Activated CD8-positive, alpha-beta T cell treated with anti-CD3 and anti-CD28 coated beads for 36 hours (primary cell): Measurements from ENCODE around the gene RASGRP2. TPM values are rescaled to one million over a fixed set of nuclear protein-coding genes. Genes with fewer than 3 reads are reported as not detected.
A peak's percentile ranks its signal among the peaks of the same experiment; 100 is the strongest.

Source experiments
- ATAC-seq: fragments of 200-7000 bp; cut with Tn5 transposase; one replicate; pipeline ENCODE4 v1.10.0; 2021; ENCODE audit warnings: mild to moderate bottlenecking, moderate library complexity
- CTCF ChIA-PET: fragments of 350-600 bp; sonication (Branson Sonifier 250); formaldehyde crosslinking; loops from one replicate; lab custom pipeline; 2021; ENCODE audit warnings: antibody characterized with exemption; lab: Charles Lee
- POLR2A ChIA-PET: fragments of 350-600 bp; sonication (Branson Sonifier 250); formaldehyde crosslinking; loops from one replicate; lab custom pipeline; 2021; ENCODE audit warnings: antibody characterized with exemption; lab: Charles Lee
- DNase-seq: peaks from one replicate; pipeline ENCODE4 v3.0.0-alpha.2; 2020
- H3K27ac Mint-ChIP-seq: one replicate; pipeline ENCODE4 v1.8.0; 2021; ENCODE audit warnings: mild to moderate bottlenecking, mixed read lengths
- H3K27me3 Mint-ChIP-seq: one replicate; pipeline ENCODE4 v1.8.0; 2021; ENCODE audit warnings: mixed read lengths
- H3K36me3 Mint-ChIP-seq: one replicate; pipeline ENCODE4 v1.8.0; 2021; ENCODE audit warnings: low read depth, mixed read lengths
- H3K4me1 Mint-ChIP-seq: one replicate; pipeline ENCODE4 v1.8.0; 2021; ENCODE audit warnings: low read depth, mixed read lengths
- H3K4me3 Mint-ChIP-seq: one replicate; pipeline ENCODE4 v1.8.0; 2021; ENCODE audit warnings: mild to moderate bottlenecking, moderate library complexity, mixed read lengths
- H3K9me3 Mint-ChIP-seq: one replicate; pipeline ENCODE4 v1.8.0; 2021; ENCODE audit warnings: mixed read lengths
- CTCF ChIP-seq: fragments of 200-600 bp; IDR thresholded peaks from one replicate; pipeline ENCODE4 v1.8.0; 2022; ENCODE audit warnings: antibody characterized with exemption, mild to moderate bottlenecking
- intact Hi-C: fragments of 100-400 bp; cut with micrococcal nuclease; formaldehyde crosslinking; loops from one replicate; pipeline ENCODE4 v1.10.0; 2022
- total RNA-seq, 2 experiments: library from RNA; stranded (reverse); gene quantifications; one replicate each; pipeline ENCODE4 v1.2.3, GENCODE V29; 2021

Gene RASGRP2
- total RNA-seq, 2 experiments from 2014 or later = 7.8 to 8.2 TPM

GRCh38 chr11:64715110-64715509, 28.8 kb downstream of the RASGRP2 start:
- DNase-seq (no peak), ATAC-seq (no peak)
- peaks cover 14% of the 10 kb centered on the region for H3K4me1 Mint-ChIP-seq
- H3K27ac Mint-ChIP-seq = no peak overlapping the region
- H3K27me3 Mint-ChIP-seq = peaks cover 54% of the 10 kb centered on the region
- H3K4me3 Mint-ChIP-seq = no peak overlapping the region
- H3K36me3 Mint-ChIP-seq = no peaks in the 10 kb centered on the region
- intact Hi-C loops = no loop called here
- POLR2A ChIA-PET = interaction anchor here (0.8 kb wide), 1 partner anchor 30 kb away, joined by 3 read pairs; no protein-coding TSS in a partner anchor
- TF ChIP-seq CTCF = no peak
- H3K9me3 Mint-ChIP-seq = no peaks in the 10 kb centered on the region
- CTCF ChIA-PET = interaction anchor here (1.0 to 1.8 kb wide), 3 partner anchors 26 to 29 kb away, joined by 3 to 4 read pairs (median 4); partner anchors contain the start of gene RASGRP2

GRCh38 chr11:64714666-64715065, 29.3 kb downstream of the RASGRP2 start:
- Mint-ChIP-seq H3K36me3 (no peaks in the 10 kb centered on the region), H3K27me3 (peaks cover 56% of the 10 kb centered on the region), H3K4me3 (no peak overlapping the region), H3K9me3 (no peaks in the 10 kb centered on the region), H3K4me1 (peaks cover 14% of the 10 kb centered on the region), H3K27ac (no peak overlapping the region)
- no peak for TF ChIP-seq CTCF
- ATAC-seq (no peak), DNase-seq (no peak)
- CTCF ChIA-PET = interaction anchor here (1.0 to 1.8 kb wide), 3 partner anchors 26 to 29 kb away, joined by 3 to 4 read pairs (median 4); partner anchors contain the start of gene RASGRP2
- intact Hi-C loops = no loop called here
- POLR2A ChIA-PET = no interaction called here

DNA sequence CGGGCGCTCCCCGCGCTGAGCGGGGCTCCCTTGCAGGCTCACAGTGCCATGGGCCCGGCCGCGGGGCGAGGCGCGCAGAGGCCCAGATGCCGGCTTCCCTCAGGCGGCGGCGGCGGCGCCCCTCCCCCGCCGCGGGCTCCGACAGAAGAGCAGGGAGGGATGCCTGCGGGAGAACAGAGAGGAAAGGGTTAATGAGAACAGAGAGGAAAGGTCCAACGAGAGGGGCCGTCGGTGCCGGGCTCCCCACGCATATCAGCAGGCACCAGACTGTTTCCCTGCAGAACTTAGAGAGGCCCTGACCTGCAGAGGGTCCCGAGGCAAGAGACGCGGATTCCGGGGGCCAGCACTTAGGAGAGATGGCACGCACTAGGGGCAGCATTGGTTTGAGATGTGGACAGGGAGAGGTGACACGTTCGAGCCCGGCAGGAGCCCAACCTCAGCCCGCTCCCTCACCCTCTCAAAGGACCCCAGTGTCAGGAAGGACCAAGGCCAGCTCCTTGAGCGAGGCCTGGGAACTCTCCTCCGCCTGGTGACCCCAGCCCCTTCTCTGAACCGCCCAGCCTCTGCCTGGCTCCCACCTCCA, 30.1 kb downstream of the RASGRP2 start:
- intact Hi-C loops = no loop called here
- H3K4me3 Mint-ChIP-seq = no peak overlapping the region
- TF ChIP-seq CTCF = no peak
- DNase-seq = no peak
- no peaks in the 10 kb centered on the region for H3K9me3 Mint-ChIP-seq
- POLR2A ChIA-PET = no interaction called here
- peaks cover 14% of the 10 kb centered on the region for H3K4me1 Mint-ChIP-seq
- H3K27ac Mint-ChIP-seq = no peak overlapping the region
- CTCF ChIA-PET = interaction anchor here (1.3 to 1.8 kb wide), 2 partner anchors 9 to 25 kb away, joined by 4 to 5 read pairs; no protein-coding TSS in a partner anchor
- H3K36me3 Mint-ChIP-seq = no peaks in the 10 kb centered on the region
- H3K27me3 Mint-ChIP-seq = peaks cover 60% of the 10 kb centered on the region
- ATAC-seq = peak; percentile 5

GRCh38 chr11:64713016-64713707, 30.8 kb downstream of the RASGRP2 start:
- Mint-ChIP-seq H3K4me1 (peaks cover 14% of the 10 kb centered on the region), H3K27me3 (peaks cover 63% of the 10 kb centered on the region), H3K9me3 (no peaks in the 10 kb centered on the region), H3K36me3 (no peaks in the 10 kb centered on the region), H3K27ac (no peak overlapping the region), H3K4me3 (no peak overlapping the region)
- peak; percentile 25 for ATAC-seq
- no peak for DNase-seq
- TF ChIP-seq CTCF = no peak
- ChIA-PET POLR2A (no interaction called here), CTCF (interaction anchor here (1.3 kb wide), 1 partner anchor 8 kb away, joined by 5 read pairs; no protein-coding TSS in a partner anchor)
- intact Hi-C loops = no loop called here
